ENCODE results near the gene TAF6L. TPM values are rescaled to one million over a fixed set of nuclear protein-coding genes. Genes with fewer than 3 reads are reported as not detected.

The TAF6L gene
- total and polyA plus RNA-seq, 2 of the 8 experiments (the other 6 are each of a cell fraction or from before 2014, with no cell fraction given) = 24.8 to 31.9 TPM

DNA sequence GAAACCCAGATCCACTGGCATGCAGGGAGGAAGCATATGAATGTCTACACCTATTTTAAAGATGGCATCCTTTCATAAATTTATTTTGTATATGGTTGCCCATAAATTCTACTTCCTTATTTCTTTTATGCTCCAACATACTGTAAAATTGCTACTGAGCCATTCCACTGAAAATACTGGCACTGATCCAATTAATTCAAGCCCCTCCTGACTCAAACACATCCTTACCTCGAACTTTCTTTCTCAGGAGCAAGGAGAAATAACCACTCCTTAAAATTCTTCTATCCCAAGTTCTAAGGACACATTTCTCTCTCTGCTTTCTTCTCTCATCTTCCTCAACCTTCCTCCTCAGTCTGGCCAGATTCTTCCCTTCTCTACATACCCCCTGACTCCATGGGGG lies 39.6 kb downstream of the TAF6L start:
- no peak overlapping the region for H2BK120ac ChIP-seq (replicated peaks; ENCODE audit: low read depth, low read length)
- 95% methylated on average over 1 of the region's 1 CpG; no CpG with 5 or more reads in 1 of the 2 experiments for WGBS, 2 experiments (ENCODE audit: extremely low coverage in 1 of 2, insufficient coverage in 1 of 2, insufficient read length in 1 of 2, insufficient replicate concordance in 2 of 2, low coverage in 1 of 2, low lambda C conversion rate in 2 of 2, missing lambda C conversion rate in 1 of 2)
- H3K23me2 ChIP-seq (ENCODE audit: low read depth, low read length) = no peaks in the 10 kb centered on the region
- no peak overlapping the region for H4K8ac ChIP-seq (ENCODE audit: extremely low read depth, insufficient read depth, low read length)
- H2BK15ac ChIP-seq (ENCODE audit: low read length) = no peak overlapping the region
- H3K36me3 ChIP-seq (ENCODE audit: control insufficient read depth in 2 of 4, insufficient read depth in 4 of 4, low read length in 3 of 4) = peaks cover 0 to 2% (median 0%) of the 10 kb centered on the region in 4 experiments; a peak in 1 of 8 replicates
- H3K9ac ChIP-seq (replicated peaks in 1 of 4; ENCODE audit: extremely low read depth in 1 of 4, low read depth in 3 of 4, low read length in 3 of 4) = no peak overlapping the region
- no peaks in the 10 kb centered on the region for H4K20me1 ChIP-seq (replicated peaks in 1 of 2; ENCODE audit: control insufficient read depth in 1 of 2, insufficient read depth in 2 of 2, low read length in 2 of 2)
- H2BK12ac ChIP-seq (ENCODE audit: low read depth, low read length) = no peak overlapping the region
- H3K27ac ChIP-seq (ENCODE audit: low read depth, low read length) = no peak overlapping the region
- H3K56ac ChIP-seq (replicated peaks; ENCODE audit: insufficient read length, low read depth, low read length) = no peak overlapping the region
- H2AFZ ChIP-seq (ENCODE audit: low read length) = no peak overlapping the region
- no peak overlapping the region for H2BK5ac ChIP-seq (ENCODE audit: low read depth, low read length)
- FAIRE-seq = no peak
- CTCF ChIA-PET (ENCODE audit: partially characterized antibody) = no interaction called here
- no peaks in the 10 kb centered on the region for H3K9me3 ChIP-seq (ENCODE audit: insufficient read depth in 2 of 2, low read depth in 1 of 2, low read length in 1 of 2)
- no peak overlapping the region for H2AK5ac ChIP-seq (ENCODE audit: low read depth, low read length)
- H3K79me1 ChIP-seq (ENCODE audit: low read depth, low read length) = no peaks in the 10 kb centered on the region
- no peak for DNase-seq (ENCODE audit: low read depth in 1 of 2, low spot score in 2 of 2)
- H2BK20ac ChIP-seq (ENCODE audit: low read length) = no peak overlapping the region
- no peak overlapping the region for H3K4me2 ChIP-seq (ENCODE audit: insufficient read depth in 1 of 2, low read depth in 2 of 2, low read length in 2 of 2)
- H3K27me3 ChIP-seq (replicated peaks in 1 of 4; ENCODE audit: control insufficient read depth in 3 of 4, extremely low read depth in 1 of 4, insufficient read depth in 3 of 4, low read length in 3 of 4) = no peaks in the 10 kb centered on the region
- no peak overlapping the region for H3K14ac ChIP-seq (ENCODE audit: insufficient read length)
- H3K4ac ChIP-seq (replicated peaks; ENCODE audit: insufficient read length, low read depth, low read length) = no peak overlapping the region
- H3K79me2 ChIP-seq (ENCODE audit: control insufficient read depth in 1 of 2, insufficient read depth in 2 of 2, low read length in 2 of 2) = no peaks in the 10 kb centered on the region
- H3K4me3 ChIP-seq (ENCODE audit: extremely low read depth in 1 of 4, insufficient read depth in 2 of 4, low read depth in 3 of 4, low read length in 4 of 4) = no peak overlapping the region
- POLR2A ChIA-PET (ENCODE audit: partially characterized antibody) = interaction anchor here (1.2 to 6.8 kb wide), 5 partner anchors 22 to 155 kb away, joined by 3 to 50 read pairs (median 14); partner anchors contain the start of genes STX5, TEX54 and TMEM179B
- peaks cover 0 to 2% (median under 1%) of the 10 kb centered on the region in 4 experiments; a peak in 1 of 7 replicates for H3K4me1 ChIP-seq (replicated peaks in 1 of 4; ENCODE audit: control insufficient read depth in 3 of 4, insufficient read depth in 4 of 4, low read length in 3 of 4)
- no peak overlapping the region for H4K91ac ChIP-seq (replicated peaks; ENCODE audit: insufficient read length, low read length)
- H3K23ac ChIP-seq (ENCODE audit: insufficient read length) = no peak overlapping the region
- no peak overlapping the region for H3K18ac ChIP-seq (ENCODE audit: extremely low read depth, low read length)
- no peak overlapping the region for H4K5ac ChIP-seq (ENCODE audit: insufficient read length, low read depth, low read length)
- TF ChIP-seq NANOG (IDR thresholded peaks at IDR 0.05; ENCODE audit: insufficient read depth, low read depth, low read length, poor library complexity, severe bottlenecking) (no peak), KDM4A (IDR thresholded peaks at IDR 0.05; ENCODE audit: low read depth, low read length, severe bottlenecking) (no peak), GABPA (IDR thresholded peaks at IDR 0.05; ENCODE audit: borderline replicate concordance, insufficient read depth, low read length) (no peak), POU5F1 (IDR thresholded peaks at IDR 0.05; ENCODE audit: low read depth, low read length) (no peak), SIN3A (conservative IDR thresholded peaks at IDR 0.05 in 1 of 2, IDR thresholded peaks at IDR 0.05 in 1 of 2; ENCODE audit: low read depth in 1 of 2, low read length in 2 of 2) (no peak), CHD1 (IDR thresholded peaks at IDR 0.05; ENCODE audit: low read depth, low read length) (no peak), SP1 (IDR thresholded peaks at IDR 0.05; ENCODE audit: low read depth, low read length) (no peak), ATF3 (IDR thresholded peaks at IDR 0.05; ENCODE audit: insufficient read depth, low read depth, low read length) (no peak), KDM1A (IDR thresholded peaks at IDR 0.05; ENCODE audit: borderline replicate concordance, low read length) (no peak), JUN (IDR thresholded peaks at IDR 0.05; ENCODE audit: low read depth, low read length) (no peak), JUND (IDR thresholded peaks at IDR 0.05; ENCODE audit: low read length) (no peak), HDAC2 (IDR thresholded peaks at IDR 0.05; ENCODE audit: borderline replicate concordance in 1 of 2, low read depth in 2 of 2, low read length in 2 of 2) (no peak), HDAC6 (IDR thresholded peaks at IDR 0.05; ENCODE audit: low read depth, low read length) (no peak)

All from H1 (cell line).